ENCODE measurements around the gene THSD4. TPM values are rescaled to one million over a fixed set of nuclear protein-coding genes. Genes with fewer than 3 reads are reported as not detected.

Gene THSD4
- total RNA-seq, 2 experiments from 2014 or later = not detected

DNA sequence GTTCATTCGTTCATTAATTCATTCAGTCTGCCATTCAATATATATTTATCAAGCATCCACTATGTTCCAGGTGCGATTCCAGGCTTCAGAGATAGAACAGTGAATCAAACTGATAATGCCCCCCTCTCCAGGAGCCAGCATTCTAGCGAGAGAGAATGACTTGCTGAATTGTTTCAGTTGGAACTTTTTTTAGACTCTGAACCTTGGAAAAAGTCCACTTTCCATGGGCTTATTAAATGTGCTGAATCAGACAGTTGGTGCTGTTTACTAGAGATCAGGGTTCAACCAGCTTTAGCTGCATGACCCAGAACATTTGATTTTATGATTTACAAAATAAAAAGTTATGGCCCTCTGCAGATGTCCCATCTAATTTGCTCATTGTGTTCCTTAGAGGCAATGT, 213.2 kb downstream of the THSD4 start:
- TF ChIP-seq EZH2phosphoT487 (IDR thresholded peaks at IDR 0.05; ENCODE audit: borderline replicate concordance, low read depth, low read length) = no peak
- TF ChIP-seq, protein P1, sequence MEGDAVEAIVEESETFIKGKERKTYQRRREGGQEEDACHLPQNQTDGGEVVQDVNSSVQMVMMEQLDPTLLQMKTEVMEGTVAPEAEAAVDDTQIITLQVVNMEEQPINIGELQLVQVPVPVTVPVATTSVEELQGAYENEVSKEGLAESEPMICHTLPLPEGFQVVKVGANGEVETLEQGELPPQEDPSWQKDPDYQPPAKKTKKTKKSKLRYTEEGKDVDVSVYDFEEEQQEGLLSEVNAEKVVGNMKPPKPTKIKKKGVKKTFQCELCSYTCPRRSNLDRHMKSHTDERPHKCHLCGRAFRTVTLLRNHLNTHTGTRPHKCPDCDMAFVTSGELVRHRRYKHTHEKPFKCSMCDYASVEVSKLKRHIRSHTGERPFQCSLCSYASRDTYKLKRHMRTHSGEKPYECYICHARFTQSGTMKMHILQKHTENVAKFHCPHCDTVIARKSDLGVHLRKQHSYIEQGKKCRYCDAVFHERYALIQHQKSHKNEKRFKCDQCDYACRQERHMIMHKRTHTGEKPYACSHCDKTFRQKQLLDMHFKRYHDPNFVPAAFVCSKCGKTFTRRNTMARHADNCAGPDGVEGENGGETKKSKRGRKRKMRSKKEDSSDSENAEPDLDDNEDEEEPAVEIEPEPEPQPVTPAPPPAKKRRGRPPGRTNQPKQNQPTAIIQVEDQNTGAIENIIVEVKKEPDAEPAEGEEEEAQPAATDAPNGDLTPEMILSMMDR (conservative IDR thresholded peaks at IDR 0.05; ENCODE audit: low read length) = no peak
- H3K4me2 ChIP-seq (ENCODE audit: low read length) = no peak overlapping the region
- no peak overlapping the region for H3K4me3 ChIP-seq (ENCODE audit: low read depth, low read length, poor library complexity, severe bottlenecking)
- H3K79me2 ChIP-seq (ENCODE audit: insufficient read depth, low read depth, low read length) = no peaks in the 10 kb centered on the region
- H3K9me2 ChIP-seq (ENCODE audit: insufficient read depth, low read length) = no peaks in the 10 kb centered on the region
- no peak overlapping the region for H2AFZ ChIP-seq (ENCODE audit: low read length)
- H4K20me1 ChIP-seq (ENCODE audit: insufficient read depth, low read length) = no peaks in the 10 kb centered on the region
- no peaks in the 10 kb centered on the region for H3K4me1 ChIP-seq (ENCODE audit: insufficient read depth, low read length, poor library complexity, severe bottlenecking)
- BruUV-seq (replicated peaks) = no TSS peak
- H3K27ac ChIP-seq (ENCODE audit: low read depth, low read length, poor library complexity, severe bottlenecking) = no peak overlapping the region
- POLR2A ChIA-PET = no interaction called here
- DNase-seq (ENCODE audit: low spot score) = no peak
- no peaks in the 10 kb centered on the region for H3K36me3 ChIP-seq (ENCODE audit: insufficient read depth, low read length)
- intact Hi-C loops (cut with micrococcal nuclease; ENCODE audit: unreplicated experiment) = no loop called here
- H3K9me3 ChIP-seq (ENCODE audit: low read length) = no peaks in the 10 kb centered on the region
- CTCF ChIA-PET (ENCODE audit: unreplicated experiment) = no interaction called here

DNA sequence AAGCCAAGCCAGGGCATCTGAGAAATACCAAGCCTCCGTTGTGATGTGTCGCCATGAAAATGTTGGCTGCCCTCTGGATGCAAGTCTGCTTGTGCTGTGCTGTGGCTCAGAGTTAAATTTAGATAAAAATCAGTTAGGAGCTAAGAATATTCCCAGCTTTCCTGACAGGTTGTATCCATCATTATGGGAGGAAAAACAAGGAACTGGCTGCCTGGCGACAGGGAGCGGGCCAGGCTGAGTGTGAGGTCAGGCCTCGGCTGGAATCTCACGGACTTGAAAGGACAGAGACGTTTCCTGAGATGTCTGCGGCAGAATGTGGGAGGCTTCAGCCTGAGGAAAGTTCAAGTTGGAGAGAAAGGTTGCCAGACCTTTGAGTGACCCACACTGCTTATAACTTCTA, 213.8 kb downstream of the THSD4 start:
- H3K27ac ChIP-seq (ENCODE audit: low read depth, low read length, poor library complexity, severe bottlenecking) = no peak overlapping the region
- H3K36me3 ChIP-seq (ENCODE audit: insufficient read depth, low read length) = no peaks in the 10 kb centered on the region
- H3K4me2 ChIP-seq (ENCODE audit: low read length) = no peak overlapping the region
- no peak overlapping the region for H3K4me3 ChIP-seq (ENCODE audit: low read depth, low read length, poor library complexity, severe bottlenecking)
- CTCF ChIA-PET (ENCODE audit: unreplicated experiment) = no interaction called here
- no peak for TF ChIP-seq EZH2phosphoT487 (IDR thresholded peaks at IDR 0.05; ENCODE audit: borderline replicate concordance, low read depth, low read length)
- TF ChIP-seq, protein P1 (conservative IDR thresholded peaks at IDR 0.05; ENCODE audit: low read length) = no peak
- no peaks in the 10 kb centered on the region for H4K20me1 ChIP-seq (ENCODE audit: insufficient read depth, low read length)
- no peaks in the 10 kb centered on the region for H3K4me1 ChIP-seq (ENCODE audit: insufficient read depth, low read length, poor library complexity, severe bottlenecking)
- intact Hi-C loops (cut with micrococcal nuclease; ENCODE audit: unreplicated experiment) = no loop called here
- BruUV-seq (replicated peaks) = no TSS peak
- no peaks in the 10 kb centered on the region for H3K79me2 ChIP-seq (ENCODE audit: insufficient read depth, low read depth, low read length)
- no peak for DNase-seq (ENCODE audit: low spot score)
- POLR2A ChIA-PET = no interaction called here
- H3K9me2 ChIP-seq (ENCODE audit: insufficient read depth, low read length) = no peaks in the 10 kb centered on the region
- H2AFZ ChIP-seq (ENCODE audit: low read length) = no peak overlapping the region
- H3K9me3 ChIP-seq (ENCODE audit: low read length) = no peaks in the 10 kb centered on the region

DNA sequence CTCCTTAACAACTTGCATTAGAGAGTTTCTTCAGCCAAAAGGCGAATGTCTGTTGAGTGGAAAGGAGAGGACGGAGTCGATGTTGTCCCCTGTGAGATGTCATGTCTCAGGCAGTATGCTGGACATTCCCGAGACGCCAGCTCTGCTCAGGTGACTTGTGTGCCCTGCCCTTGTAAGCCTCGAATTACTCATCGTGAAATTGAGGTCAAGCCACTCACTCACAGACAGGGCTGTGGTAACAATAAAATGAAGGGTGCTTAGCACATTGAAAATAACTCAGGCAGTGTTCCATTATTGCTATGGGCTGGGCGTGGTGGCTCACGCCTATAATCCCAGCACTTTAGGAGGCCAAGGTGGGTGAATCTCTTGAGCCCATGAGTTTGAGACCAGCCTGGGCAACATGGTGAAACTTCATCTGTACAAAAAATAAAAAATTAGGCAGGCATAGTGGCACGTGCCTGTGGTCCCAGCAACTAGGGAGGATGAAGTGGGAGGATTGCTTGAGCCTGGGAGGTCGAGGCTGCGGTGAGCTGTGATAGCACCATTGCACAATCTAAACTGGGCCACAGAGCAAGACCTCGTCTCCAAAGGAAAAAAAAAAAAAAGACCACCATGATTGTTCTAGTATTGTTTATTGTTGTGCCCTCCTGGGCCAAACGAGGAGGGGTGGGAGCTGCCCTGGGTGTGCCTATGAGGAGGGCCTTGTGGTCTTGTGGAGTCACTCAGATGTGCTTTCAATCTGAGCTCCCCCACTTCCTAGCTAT, 214.4 kb downstream of the THSD4 start:
- H3K4me1 ChIP-seq (ENCODE audit: insufficient read depth, low read length, poor library complexity, severe bottlenecking) = no peaks in the 10 kb centered on the region
- intact Hi-C loops (cut with micrococcal nuclease; ENCODE audit: unreplicated experiment) = no loop called here
- no TSS peak for BruUV-seq (replicated peaks)
- H3K9me2 ChIP-seq (ENCODE audit: insufficient read depth, low read length) = no peaks in the 10 kb centered on the region
- H3K4me3 ChIP-seq (ENCODE audit: low read depth, low read length, poor library complexity, severe bottlenecking) = no peak overlapping the region
- no peaks in the 10 kb centered on the region for H3K79me2 ChIP-seq (ENCODE audit: insufficient read depth, low read depth, low read length)
- H3K9me3 ChIP-seq (ENCODE audit: low read length) = no peaks in the 10 kb centered on the region
- no peak overlapping the region for H3K27ac ChIP-seq (ENCODE audit: low read depth, low read length, poor library complexity, severe bottlenecking)
- TF ChIP-seq EZH2phosphoT487 (IDR thresholded peaks at IDR 0.05; ENCODE audit: borderline replicate concordance, low read depth, low read length) = no peak
- TF ChIP-seq, protein P1 (conservative IDR thresholded peaks at IDR 0.05; ENCODE audit: low read length) = no peak
- ChIA-PET CTCF (ENCODE audit: unreplicated experiment) (no interaction called here), POLR2A (no interaction called here)
- H2AFZ ChIP-seq (ENCODE audit: low read length) = no peak overlapping the region
- H3K36me3 ChIP-seq (ENCODE audit: insufficient read depth, low read length) = no peaks in the 10 kb centered on the region
- no peaks in the 10 kb centered on the region for H4K20me1 ChIP-seq (ENCODE audit: insufficient read depth, low read length)
- H3K4me2 ChIP-seq (ENCODE audit: low read length) = no peak overlapping the region
- no peak for DNase-seq (ENCODE audit: low spot score)
